Measurements from ENCODE around the gene HOXB6.

DNA sequence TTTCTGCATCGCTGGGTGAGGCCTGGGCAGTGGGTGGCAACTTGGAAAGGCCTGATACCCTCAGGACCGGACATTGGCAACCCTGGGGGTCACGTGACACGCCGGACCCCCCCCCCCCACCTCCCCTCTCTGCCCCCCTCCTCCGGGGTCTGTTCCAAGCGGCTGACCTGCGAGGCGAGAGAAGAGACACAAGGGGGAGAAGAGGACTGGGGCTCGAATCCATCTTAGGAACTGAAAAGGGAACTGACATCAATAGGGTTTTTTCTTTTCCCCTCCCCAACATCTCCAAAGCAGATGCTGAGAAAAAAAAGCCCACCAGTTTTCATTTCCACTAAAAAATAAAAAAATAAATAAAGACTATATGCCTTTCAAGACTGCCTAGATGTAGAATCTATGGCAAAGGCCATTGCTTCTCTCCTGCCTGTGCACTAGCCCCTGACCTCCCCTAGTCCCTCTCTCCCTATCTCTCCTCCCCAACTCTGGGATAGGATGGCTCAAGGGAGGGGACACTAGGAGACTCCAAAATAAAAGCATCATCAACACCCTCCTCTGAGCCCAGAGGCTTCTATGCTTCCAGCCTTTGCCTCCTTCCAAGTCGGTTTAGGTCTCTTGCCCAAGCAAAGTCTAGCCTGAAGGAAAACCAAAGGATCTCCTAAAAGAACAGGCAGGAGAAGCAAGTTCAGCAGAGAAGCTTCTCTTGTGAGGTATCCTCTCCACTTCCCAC is 52.2 kb downstream of the HOXB6 start:
- TF ChIP-seq, protein P1, sequence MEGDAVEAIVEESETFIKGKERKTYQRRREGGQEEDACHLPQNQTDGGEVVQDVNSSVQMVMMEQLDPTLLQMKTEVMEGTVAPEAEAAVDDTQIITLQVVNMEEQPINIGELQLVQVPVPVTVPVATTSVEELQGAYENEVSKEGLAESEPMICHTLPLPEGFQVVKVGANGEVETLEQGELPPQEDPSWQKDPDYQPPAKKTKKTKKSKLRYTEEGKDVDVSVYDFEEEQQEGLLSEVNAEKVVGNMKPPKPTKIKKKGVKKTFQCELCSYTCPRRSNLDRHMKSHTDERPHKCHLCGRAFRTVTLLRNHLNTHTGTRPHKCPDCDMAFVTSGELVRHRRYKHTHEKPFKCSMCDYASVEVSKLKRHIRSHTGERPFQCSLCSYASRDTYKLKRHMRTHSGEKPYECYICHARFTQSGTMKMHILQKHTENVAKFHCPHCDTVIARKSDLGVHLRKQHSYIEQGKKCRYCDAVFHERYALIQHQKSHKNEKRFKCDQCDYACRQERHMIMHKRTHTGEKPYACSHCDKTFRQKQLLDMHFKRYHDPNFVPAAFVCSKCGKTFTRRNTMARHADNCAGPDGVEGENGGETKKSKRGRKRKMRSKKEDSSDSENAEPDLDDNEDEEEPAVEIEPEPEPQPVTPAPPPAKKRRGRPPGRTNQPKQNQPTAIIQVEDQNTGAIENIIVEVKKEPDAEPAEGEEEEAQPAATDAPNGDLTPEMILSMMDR (IDR thresholded peaks at IDR 0.05) = no peak
- TF ChIP-seq, protein P2, sequence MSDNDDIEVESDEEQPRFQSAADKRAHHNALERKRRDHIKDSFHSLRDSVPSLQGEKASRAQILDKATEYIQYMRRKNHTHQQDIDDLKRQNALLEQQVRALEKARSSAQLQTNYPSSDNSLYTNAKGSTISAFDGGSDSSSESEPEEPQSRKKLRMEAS (IDR thresholded peaks at IDR 0.05) = no peak
- TF ChIP-seq, protein P3, sequence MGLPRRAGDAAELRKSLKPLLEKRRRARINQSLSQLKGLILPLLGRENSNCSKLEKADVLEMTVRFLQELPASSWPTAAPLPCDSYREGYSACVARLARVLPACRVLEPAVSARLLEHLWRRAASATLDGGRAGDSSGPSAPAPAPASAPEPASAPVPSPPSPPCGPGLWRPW (IDR thresholded peaks at IDR 0.05) = no peak
- no peak for TF ChIP-seq NPAS2 (CRISPR knock-in tag; IDR thresholded peaks at IDR 0.05; ENCODE audit: borderline replicate concordance)
- no peak for TF ChIP-seq CHD4 (IDR thresholded peaks at IDR 0.05; ENCODE audit: borderline replicate concordance)
- no peak for TF ChIP-seq BCL3 (IDR thresholded peaks at IDR 0.05)
- TF ChIP-seq, protein P4, sequence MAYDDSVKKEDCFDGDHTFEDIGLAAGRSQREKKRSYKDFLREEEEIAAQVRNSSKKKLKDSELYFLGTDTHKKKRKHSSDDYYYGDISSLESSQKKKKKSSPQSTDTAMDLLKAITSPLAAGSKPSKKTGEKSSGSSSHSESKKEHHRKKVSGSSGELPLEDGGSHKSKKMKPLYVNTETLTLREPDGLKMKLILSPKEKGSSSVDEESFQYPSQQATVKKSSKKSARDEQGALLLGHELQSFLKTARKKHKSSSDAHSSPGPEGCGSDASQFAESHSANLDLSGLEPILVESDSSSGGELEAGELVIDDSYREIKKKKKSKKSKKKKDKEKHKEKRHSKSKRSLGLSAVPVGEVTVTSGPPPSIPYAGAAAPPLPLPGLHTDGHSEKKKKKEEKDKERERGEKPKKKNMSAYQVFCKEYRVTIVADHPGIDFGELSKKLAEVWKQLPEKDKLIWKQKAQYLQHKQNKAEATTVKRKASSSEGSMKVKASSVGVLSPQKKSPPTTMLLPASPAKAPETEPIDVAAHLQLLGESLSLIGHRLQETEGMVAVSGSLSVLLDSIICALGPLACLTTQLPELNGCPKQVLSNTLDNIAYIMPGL (CRISPR knock-in tag; IDR thresholded peaks at IDR 0.05; ENCODE audit: borderline replicate concordance) = no peak
- no peak for TF ChIP-seq POLR2A (IDR thresholded peaks at IDR 0.05; ENCODE audit: low read length)
- no peak for TF ChIP-seq NR3C1 (IDR thresholded peaks at IDR 0.05)
- TF ChIP-seq MAFK (IDR thresholded peaks at IDR 0.05; ENCODE audit: partially characterized antibody) = no peak
- TF ChIP-seq CBX8 (IDR thresholded peaks at IDR 0.05) = no peak
- TF ChIP-seq KDM1A (IDR thresholded peaks at IDR 0.05; ENCODE audit: low read depth) = no peak

All from A549 (cell line).